ENCODE results near the gene ZHX3. TPM values are rescaled to one million over a fixed set of nuclear protein-coding genes. Genes with fewer than 3 reads are reported as not detected.
A peak's percentile ranks its signal among the peaks of the same experiment; 100 is the strongest.

Gene ZHX3
- total and polyA plus RNA-seq, 2 of the 13 experiments (the other 11 are each of a cell fraction or from before 2014, with no cell fraction given): 8.4 to 11.7 TPM

GRCh38 chr20:41358717-41359116 is 41.2 kb upstream of the ZHX3 start (continued):
- TF ChIP-seq CHCHD3 (CRISPR knock-in tag; IDR thresholded peaks at IDR 0.05): 0 out of 2 replicates have a peak, but pooled peaks have one; percentile 42
- peak; percentile 73; the same call in 1 of the 2 replicates for TF ChIP-seq HNF4G (IDR thresholded peaks at IDR 0.05; ENCODE audit: borderline replicate concordance, low read depth, low read length)
- no peak for TF ChIP-seq HNF4G (CRISPR knock-in tag; IDR thresholded peaks at IDR 0.05; ENCODE audit: borderline replicate concordance, low read depth)
- peak; percentile 58; the same call in 1 of the 2 replicates for TF ChIP-seq HIC2 (CRISPR knock-in tag; IDR thresholded peaks at IDR 0.05; ENCODE audit: low read depth)

DNA sequence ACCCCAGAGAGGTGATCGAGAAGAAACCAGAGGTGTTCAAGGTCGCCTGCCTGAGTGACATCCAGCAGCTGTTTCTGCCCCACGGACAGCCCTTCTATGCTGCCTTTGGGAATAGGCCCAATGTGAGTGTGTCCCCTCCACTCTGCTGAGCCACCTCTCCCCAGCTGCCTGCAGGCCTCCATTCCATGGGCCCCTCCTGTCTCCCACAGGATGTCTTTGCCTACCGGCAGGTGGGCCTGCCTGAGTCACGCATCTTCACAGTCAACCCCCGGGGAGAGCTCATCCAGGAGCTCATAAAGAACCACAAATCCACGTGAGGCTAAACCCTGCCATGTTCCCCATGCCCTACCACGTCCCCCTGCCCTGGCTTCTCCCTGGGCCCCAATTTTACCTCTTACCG is 40.7 kb upstream of the ZHX3 start:
- Histone ChIP-seq H3K36me3 (replicated peaks in 1 of 2; ENCODE audit: control insufficient read depth in 1 of 2, insufficient read depth in 2 of 2, low read length in 2 of 2) (peaks cover 9 to 10% of the 10 kb centered on the region in 2 experiments; a peak in 3 of 5 replicates), H3K79me2 (ENCODE audit: insufficient read depth, low read length) (no peaks in the 10 kb centered on the region), H3K4me2 (ENCODE audit: low read depth, low read length) (peak overlapping the region; percentile 29), H3K9me3 (ENCODE audit: low read length) (no peaks in the 10 kb centered on the region), H3K4me3 (replicated peaks in 1 of 3; ENCODE audit: insufficient read depth in 1 of 3, low read depth in 2 of 3, low read length in 3 of 3) (0 out of 6 replicates have a peak overlapping the region, but pooled peaks of 1 of the 3 experiments have one; percentile 3), H4K20me1 (ENCODE audit: insufficient read depth, low read length) (no peaks in the 10 kb centered on the region), H3K27ac (ENCODE audit: extremely low read length, insufficient read depth, low read length) (no peak overlapping the region), H3K27me3 (ENCODE audit: control insufficient read depth in 1 of 2, insufficient read depth in 2 of 2, low read length in 2 of 2) (no peaks in the 10 kb centered on the region), H3K4me1 (ENCODE audit: insufficient read depth, low read length) (peaks cover 13% of the 10 kb centered on the region), H2AFZ (ENCODE audit: low read length) (no peak overlapping the region), H3K9ac (ENCODE audit: insufficient read depth, low read depth, low read length) (no peak overlapping the region)
- intact Hi-C loops (cut with micrococcal nuclease; ENCODE audit: unreplicated experiment): loop anchor here (2.0 kb wide), 1 partner anchor 17 kb away; the partner anchor contains the start of gene LPIN3
- ChIA-PET POLR2A (no interaction called here), CTCF (ENCODE audit: low intra/inter-chr PET ratio, low total read pairs) (no interaction called here)
- in situ Hi-C loops (cut with HindIII; ENCODE audit: extremely low pct_ligation_motif_present, low pct_unique_long_range_greater_than_20kb): no loop called here
- BruUV-seq (replicated peaks): no TSS peak
- 88% methylated on average over 9 of the region's 9 CpGs for WGBS (ENCODE audit: low lambda C conversion rate)
- no peak for DNase-seq (ENCODE audit: low spot score)
- no peak for ATAC-seq
- FAIRE-seq: no peak
- TF ChIP-seq KDM5B (CRISPR knock-in tag; IDR thresholded peaks at IDR 0.05; ENCODE audit: borderline replicate concordance) (0 out of 2 replicates have a peak, but pooled peaks have one; percentile 22), CENPBD1 (CRISPR knock-in tag; IDR thresholded peaks at IDR 0.05; ENCODE audit: borderline replicate concordance, low read depth) (no peak), SIN3B (IDR thresholded peaks at IDR 0.05; ENCODE audit: low read length) (no peak), TMF1 (CRISPR knock-in tag; IDR thresholded peaks at IDR 0.05; ENCODE audit: low read depth) (no peak), DR1 (CRISPR knock-in tag; IDR thresholded peaks at IDR 0.05) (no peak), TBP (CRISPR knock-in tag; IDR thresholded peaks at IDR 0.05) (no peak), KDM6A (CRISPR knock-in tag; IDR thresholded peaks at IDR 0.05; ENCODE audit: low read depth) (no peak), MIER2 (CRISPR knock-in tag; IDR thresholded peaks at IDR 0.05) (no peak), ZNF431 (CRISPR knock-in tag; IDR thresholded peaks at IDR 0.05; ENCODE audit: borderline replicate concordance, low read depth) (0 out of 2 replicates have a peak, but pooled peaks have one; percentile 39), ZNF749 (CRISPR knock-in tag; IDR thresholded peaks at IDR 0.05; ENCODE audit: borderline replicate concordance) (no peak), SMARCE1 (IDR thresholded peaks at IDR 0.05; ENCODE audit: borderline replicate concordance) (no peak)
- TF ChIP-seq, protein P1, sequence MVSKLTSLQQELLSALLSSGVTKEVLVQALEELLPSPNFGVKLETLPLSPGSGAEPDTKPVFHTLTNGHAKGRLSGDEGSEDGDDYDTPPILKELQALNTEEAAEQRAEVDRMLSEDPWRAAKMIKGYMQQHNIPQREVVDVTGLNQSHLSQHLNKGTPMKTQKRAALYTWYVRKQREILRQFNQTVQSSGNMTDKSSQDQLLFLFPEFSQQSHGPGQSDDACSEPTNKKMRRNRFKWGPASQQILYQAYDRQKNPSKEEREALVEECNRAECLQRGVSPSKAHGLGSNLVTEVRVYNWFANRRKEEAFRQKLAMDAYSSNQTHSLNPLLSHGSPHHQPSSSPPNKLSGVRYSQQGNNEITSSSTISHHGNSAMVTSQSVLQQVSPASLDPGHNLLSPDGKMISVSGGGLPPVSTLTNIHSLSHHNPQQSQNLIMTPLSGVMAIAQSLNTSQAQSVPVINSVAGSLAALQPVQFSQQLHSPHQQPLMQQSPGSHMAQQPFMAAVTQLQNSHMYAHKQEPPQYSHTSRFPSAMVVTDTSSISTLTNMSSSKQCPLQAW (CRISPR knock-in tag; IDR thresholded peaks at IDR 0.05): peak; percentile 73; the same call in 1 of the 2 replicates
